ENCODE results near the gene DPM2. TPM values are rescaled to one million over a fixed set of nuclear protein-coding genes. Genes with fewer than 3 reads are reported as not detected.
A peak's percentile ranks its signal among the peaks of the same experiment; 100 is the strongest.

The DPM2 gene
- total and polyA plus RNA-seq, 4 donors, result 20.5 to 51.3 (median 50.9) TPM

GRCh38 chr9:127960410-127961154 is 22.9 kb upstream of the DPM2 start:
- Histone ChIP-seq H3K4me3 (no peak overlapping the region), H3K36me3 (ENCODE audit: control insufficient read depth in 4 of 4, insufficient read depth in 4 of 4, low read length in 4 of 4) (no peaks in the 10 kb centered on the region), H3K4me1 (ENCODE audit: control insufficient read depth in 5 of 5, insufficient read depth in 5 of 5, low read length in 5 of 5) (peaks cover 6 to 33% (median 13%) of the 10 kb centered on the region in 5 donors), H3K27ac (ENCODE audit: low read depth in 1 of 2, low read length in 1 of 2) (peak overlapping the region; percentile 38 to 71), H3K9me3 (ENCODE audit: control insufficient read depth in 4 of 4, insufficient read depth in 3 of 4, low read length in 3 of 4) (no peaks in the 10 kb centered on the region), H3K9ac (ENCODE audit: insufficient read depth in 1 of 2, low read length in 2 of 2) (peak overlapping the region in 1 of 2 donors; percentile 11), H3K27me3 (ENCODE audit: control insufficient read depth in 3 of 3, insufficient read depth in 3 of 3, low read length in 2 of 3) (no peaks in the 10 kb centered on the region)
- 57 to 72% methylated on average over 11 of the region's 11 CpGs for WGBS, 2 donors
- ATAC-seq (ENCODE audit: insufficient read depth, low FRiP score) (no peak), DNase-seq (no peak)
- TF ChIP-seq, protein P1, sequence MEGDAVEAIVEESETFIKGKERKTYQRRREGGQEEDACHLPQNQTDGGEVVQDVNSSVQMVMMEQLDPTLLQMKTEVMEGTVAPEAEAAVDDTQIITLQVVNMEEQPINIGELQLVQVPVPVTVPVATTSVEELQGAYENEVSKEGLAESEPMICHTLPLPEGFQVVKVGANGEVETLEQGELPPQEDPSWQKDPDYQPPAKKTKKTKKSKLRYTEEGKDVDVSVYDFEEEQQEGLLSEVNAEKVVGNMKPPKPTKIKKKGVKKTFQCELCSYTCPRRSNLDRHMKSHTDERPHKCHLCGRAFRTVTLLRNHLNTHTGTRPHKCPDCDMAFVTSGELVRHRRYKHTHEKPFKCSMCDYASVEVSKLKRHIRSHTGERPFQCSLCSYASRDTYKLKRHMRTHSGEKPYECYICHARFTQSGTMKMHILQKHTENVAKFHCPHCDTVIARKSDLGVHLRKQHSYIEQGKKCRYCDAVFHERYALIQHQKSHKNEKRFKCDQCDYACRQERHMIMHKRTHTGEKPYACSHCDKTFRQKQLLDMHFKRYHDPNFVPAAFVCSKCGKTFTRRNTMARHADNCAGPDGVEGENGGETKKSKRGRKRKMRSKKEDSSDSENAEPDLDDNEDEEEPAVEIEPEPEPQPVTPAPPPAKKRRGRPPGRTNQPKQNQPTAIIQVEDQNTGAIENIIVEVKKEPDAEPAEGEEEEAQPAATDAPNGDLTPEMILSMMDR (IDR thresholded peaks at IDR 0.05; ENCODE audit: control extremely low read depth, extremely low read depth), result no peak

GRCh38 chr9:127959841-127960409 is 22.3 kb upstream of the DPM2 start:
- no peaks in the 10 kb centered on the region for H3K9me3 ChIP-seq (ENCODE audit: control insufficient read depth in 4 of 4, insufficient read depth in 3 of 4, low read length in 3 of 4)
- H3K36me3 ChIP-seq (ENCODE audit: control insufficient read depth in 4 of 4, insufficient read depth in 4 of 4, low read length in 4 of 4), result no peaks in the 10 kb centered on the region
- peaks cover 3 to 27% (median 7%) of the 10 kb centered on the region in 5 donors for H3K4me1 ChIP-seq (ENCODE audit: control insufficient read depth in 5 of 5, insufficient read depth in 5 of 5, low read length in 5 of 5)
- H3K27ac ChIP-seq (ENCODE audit: low read depth in 1 of 2, low read length in 1 of 2), result peak overlapping the region; percentile 38 to 71
- H3K4me3 ChIP-seq, result no peak overlapping the region
- DNase-seq, result no peak
- TF ChIP-seq, protein P1 (IDR thresholded peaks at IDR 0.05; ENCODE audit: control extremely low read depth, extremely low read depth), result no peak
- no peaks in the 10 kb centered on the region for H3K27me3 ChIP-seq (ENCODE audit: control insufficient read depth in 3 of 3, insufficient read depth in 3 of 3, low read length in 2 of 3)
- ATAC-seq (ENCODE audit: insufficient read depth, low FRiP score), result no peak
- H3K9ac ChIP-seq (ENCODE audit: insufficient read depth in 1 of 2, low read length in 2 of 2), result peak overlapping the region in 1 of 2 donors; percentile 11
- 84 to 91% methylated on average over 2 of the region's 2 CpGs for WGBS, 2 donors

DNA sequence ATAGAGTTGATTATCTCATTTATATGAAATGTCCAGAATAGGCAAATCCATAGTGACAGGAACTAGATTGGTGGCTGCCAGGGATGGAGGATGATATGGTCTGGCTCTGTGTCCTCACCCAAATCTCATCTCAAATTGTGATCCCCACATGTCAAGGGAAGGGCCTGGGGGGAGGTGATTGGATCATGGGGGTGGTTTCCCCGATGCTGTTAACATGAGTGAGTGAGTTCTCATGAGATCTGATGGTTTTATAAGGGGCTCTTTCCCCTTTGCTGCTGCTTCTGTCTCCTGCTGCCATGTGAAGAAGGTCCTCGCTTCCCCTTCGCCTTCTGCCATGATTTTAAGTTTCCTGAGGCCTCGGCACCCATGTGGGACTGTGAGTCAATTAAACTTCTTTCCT is 21.7 kb upstream of the DPM2 start:
- H3K9me3 ChIP-seq (ENCODE audit: control insufficient read depth in 4 of 4, insufficient read depth in 3 of 4, low read length in 3 of 4), result no peaks in the 10 kb centered on the region

More for the DNA sequence above, 21.7 kb upstream of the DPM2 start:
- Histone ChIP-seq H3K4me1 (ENCODE audit: control insufficient read depth in 5 of 5, insufficient read depth in 5 of 5, low read length in 5 of 5) (peaks cover 3 to 24% (median 7%) of the 10 kb centered on the region in 5 donors), H3K36me3 (ENCODE audit: control insufficient read depth in 4 of 4, insufficient read depth in 4 of 4, low read length in 4 of 4) (no peaks in the 10 kb centered on the region), H3K27me3 (ENCODE audit: control insufficient read depth in 3 of 3, insufficient read depth in 3 of 3, low read length in 2 of 3) (no peaks in the 10 kb centered on the region), H3K4me3 (no peak overlapping the region), H3K27ac (ENCODE audit: low read depth in 1 of 2, low read length in 1 of 2) (no peak overlapping the region), H3K9ac (ENCODE audit: insufficient read depth in 1 of 2, low read length in 2 of 2) (no peak overlapping the region)
- DNase-seq, result no peak
- TF ChIP-seq, protein P1 (IDR thresholded peaks at IDR 0.05; ENCODE audit: control extremely low read depth, extremely low read depth), result no peak
- WGBS, 2 donors, result 90 to 98% methylated on average over 4 of the region's 4 CpGs
- no peak for ATAC-seq (ENCODE audit: insufficient read depth, low FRiP score)
